HG03460 (cell line): ENCODE results near the gene C14orf39.

Experiments used
- ATAC-seq: cut with Tn5 transposase; IDR thresholded peaks from one replicate; pipeline ENCODE4 v1.9.1; 2021; ENCODE audit not compliant: unreplicated experiment

The C14orf39 gene

DNA sequence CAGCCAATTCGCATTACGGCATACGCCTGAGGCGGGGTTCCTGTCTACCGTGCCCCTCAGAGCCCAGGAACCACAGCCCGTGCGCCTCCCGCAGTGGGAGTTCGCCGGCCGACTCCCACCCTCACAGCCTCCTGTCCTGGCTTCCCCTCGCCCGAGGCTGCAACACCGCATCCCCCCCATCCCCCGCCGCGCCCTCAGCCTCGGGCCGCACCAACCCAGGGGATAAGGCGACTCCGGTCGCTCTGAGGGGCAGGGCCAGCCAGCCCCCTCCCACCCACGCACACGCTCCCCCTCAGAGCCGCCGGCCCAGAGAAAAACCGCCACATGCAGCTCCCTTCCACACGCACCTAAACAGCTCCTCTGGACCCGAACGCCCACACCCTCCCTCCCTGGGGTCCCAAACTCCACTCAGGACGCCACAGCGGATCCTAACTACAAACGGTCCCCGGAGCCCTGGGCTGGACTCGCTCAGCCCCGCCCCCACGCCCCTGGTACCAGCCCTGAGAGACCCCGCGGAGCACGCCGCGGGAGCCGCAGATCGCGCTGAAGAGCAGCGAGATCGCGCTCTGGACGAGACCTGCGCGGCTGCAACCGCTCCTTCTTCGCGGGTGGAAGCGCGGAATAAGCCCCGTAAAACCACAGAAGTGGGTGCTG is at the start of gene C14orf39:
TSS of gene C14orf39 (minus strand) at position 466 of the 654 bp plus-strand sequence. CDS start 985 bp downstream, outside the sequence.
- ATAC-seq, result no peak

DNA sequence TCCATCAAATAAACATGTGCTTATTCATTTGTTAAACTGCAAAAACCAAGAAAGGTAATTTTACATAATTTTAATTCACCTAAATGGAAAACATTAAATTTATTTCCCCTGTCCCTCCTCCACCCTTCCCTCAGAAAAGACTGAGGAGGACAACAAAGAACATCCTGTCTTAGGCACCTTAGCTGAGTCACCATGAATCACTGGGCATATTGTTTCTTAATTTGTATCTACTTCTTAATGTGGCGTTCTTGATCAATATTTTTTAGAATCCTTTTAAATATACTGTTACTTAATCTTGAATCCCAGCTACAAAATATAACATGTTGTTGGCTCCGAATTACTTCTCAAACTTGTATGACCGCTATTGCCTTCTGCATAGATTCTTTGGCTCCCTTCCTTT is 46.6 kb upstream of the C14orf39 start:
- no peak for ATAC-seq

GRCh38 chr14:60515511-60516289 is 29.8 kb upstream of the C14orf39 start:
- ATAC-seq, result no peak

GRCh38 chr14:60514741-60515491 is 29.1 kb upstream of the C14orf39 start:
- no peak for ATAC-seq

GRCh38 chr14:60514378-60514740 is 28.5 kb upstream of the C14orf39 start:
- no peak for ATAC-seq

DNA sequence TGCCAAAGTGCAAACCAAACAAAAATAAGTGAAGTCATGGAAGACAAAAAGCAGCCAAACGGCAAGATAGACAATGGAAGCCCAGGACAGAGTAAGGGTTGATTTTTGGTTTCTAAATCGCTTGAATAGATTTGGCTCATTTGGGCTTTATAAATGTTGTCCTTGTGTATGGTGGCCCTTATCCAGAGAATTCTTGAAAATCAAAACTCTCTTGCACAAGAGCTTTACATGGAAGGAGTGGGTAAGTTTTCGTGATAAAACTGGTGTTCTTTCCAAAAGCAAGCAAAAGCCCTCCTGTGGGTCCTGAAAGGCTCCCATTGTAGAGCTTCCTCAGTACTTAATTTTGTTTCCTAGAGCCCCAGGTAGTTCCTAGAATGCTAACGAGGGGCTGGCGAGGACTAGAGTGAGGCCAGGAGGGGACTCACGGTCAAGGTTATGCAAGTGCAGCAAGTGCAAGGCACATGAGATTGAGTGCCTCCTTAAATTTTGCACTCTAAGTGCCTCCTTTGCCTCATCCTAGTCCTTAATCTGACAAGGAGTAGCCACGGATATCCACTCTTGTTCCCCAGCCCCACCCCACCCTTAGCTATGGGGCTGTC is 27.2 kb upstream of the C14orf39 start:
- no peak for ATAC-seq

DNA sequence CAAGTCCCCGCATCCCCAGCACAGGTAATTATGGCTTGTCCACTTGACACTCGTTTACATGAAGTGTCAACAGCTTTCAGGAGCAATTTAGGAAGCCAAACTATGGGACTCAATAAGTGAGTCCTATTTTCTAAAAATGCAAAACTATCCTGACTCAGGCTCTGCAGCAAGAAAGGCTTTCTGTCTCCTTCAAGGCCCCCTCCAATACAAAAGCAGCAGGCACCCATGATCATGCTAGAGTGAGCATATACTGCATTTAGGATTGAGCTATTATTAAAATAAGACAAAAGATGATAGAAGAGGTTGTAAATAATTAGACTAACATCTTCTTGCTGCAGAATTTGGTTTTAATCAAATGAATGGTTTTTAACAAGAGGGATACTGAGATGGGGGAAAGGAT is 26.3 kb upstream of the C14orf39 start:
- ATAC-seq, result no peak

GRCh38 chr14:60510951-60511599 is 25.2 kb upstream of the C14orf39 start:
- no peak for ATAC-seq

DNA sequence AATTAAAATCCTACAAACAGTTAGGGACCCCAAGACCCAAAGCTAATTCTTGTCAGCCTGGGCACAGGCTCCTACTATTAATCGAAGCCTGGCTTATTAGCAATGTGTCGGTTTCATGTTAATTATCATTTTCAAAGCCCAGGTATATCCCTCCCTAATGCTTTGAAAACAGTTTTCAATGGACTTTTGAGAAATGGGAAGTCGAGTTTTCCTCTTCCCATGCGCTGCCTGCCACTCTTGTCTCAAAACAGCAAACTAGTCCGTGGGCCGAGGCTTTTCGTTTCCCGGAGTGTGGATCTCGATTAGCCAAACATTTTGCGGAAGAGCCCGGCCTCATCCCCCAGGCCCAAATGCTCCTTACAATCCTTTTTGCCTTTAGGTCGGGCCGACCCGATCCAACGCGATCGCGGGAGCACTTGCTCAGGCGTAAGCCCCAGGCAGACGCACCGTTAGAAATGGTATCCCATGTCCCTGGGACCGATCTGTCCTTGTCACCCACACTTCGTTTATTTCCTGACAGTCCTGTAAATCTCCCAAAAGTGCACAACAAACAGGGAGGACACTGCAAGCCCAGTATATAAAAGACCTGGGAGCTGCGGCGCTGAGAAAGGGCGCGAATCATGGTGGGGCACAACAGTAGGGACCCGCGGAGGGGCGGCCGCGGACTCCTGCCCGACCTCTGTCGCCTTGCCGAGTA is 24.5 kb upstream of the C14orf39 start:
- no peak for ATAC-seq

DNA sequence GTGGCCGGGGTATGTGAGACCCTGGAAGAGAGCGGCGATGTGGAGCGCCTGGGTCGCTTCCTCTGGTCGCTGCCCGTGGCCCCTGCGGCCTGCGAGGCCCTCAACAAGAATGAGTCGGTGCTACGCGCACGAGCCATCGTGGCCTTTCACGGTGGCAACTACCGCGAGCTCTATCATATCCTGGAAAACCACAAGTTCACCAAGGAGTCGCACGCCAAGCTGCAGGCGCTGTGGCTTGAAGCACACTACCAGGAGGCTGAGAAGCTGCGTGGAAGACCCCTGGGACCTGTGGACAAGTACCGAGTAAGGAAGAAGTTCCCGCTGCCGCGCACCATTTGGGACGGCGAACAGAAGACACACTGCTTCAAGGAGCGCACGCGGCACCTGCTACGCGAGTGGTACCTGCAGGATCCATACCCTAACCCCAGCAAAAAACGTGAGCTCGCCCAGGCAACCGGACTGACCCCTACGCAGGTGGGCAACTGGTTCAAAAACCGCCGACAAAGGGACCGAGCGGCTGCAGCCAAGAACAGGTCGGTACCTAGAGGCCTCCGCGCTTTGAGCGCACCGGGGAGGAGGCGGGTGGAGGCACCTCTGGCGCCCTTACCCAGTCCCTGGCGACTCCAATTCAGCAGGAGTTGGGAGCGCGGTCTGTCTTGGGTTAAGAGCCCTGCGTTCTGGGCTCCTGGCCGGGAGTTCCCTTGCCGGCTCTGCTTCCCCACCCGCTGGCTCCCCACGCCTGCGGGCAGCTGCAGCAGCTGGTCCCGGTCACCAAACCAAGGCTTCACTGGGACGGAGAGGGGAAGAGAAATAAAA is 23.8 kb upstream of the C14orf39 start:
- ATAC-seq, result no peak

DNA sequence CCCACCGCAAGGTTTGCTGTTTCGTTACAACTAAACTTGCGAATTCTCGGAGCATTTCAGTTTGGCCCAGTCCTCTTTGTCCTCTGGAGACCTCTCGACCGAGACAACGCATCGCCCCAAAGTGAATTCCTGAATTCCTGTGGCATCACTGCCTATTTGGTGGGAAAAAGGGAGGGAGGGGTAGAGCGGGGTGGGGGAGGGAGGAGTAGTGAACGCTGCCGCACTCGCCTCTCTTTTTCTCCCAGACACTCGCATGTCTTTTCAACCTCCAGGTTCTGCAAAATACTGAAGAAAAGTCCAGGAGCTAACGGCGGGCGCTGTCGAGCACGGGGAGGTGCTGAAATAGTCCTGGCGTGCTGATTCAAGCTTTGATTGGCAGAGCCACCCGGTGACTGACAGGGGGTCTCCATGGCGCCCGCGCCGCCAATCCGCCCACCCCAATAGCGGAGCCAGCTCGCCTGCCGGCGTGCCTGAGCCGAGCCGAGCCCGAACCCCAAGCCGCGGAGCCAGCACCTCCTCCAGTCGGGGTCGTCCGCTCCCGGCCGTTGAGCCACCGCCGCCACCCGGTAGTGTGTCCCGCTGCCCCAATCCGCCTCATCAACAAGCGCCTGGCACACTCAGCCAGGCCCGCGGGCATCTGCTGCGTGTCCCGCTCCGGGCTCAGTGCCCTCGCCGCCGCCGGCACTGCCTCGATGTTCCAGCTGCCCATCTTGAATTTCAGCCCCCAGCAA is 23.0 kb upstream of the C14orf39 start, which contains the start of gene SIX6:
TSS of gene SIX6 (plus strand) at position 440 of the 731 bp plus-strand sequence. CDS start at position 693, 253 bp downstream.
- no peak for ATAC-seq

GRCh38 chr14:60508363-60508706 is 22.5 kb upstream of the C14orf39 start:
- no peak for ATAC-seq

GRCh38 chr14:60506985-60507829 is 21.3 kb upstream of the C14orf39 start:
- ATAC-seq, result no peak

DNA sequence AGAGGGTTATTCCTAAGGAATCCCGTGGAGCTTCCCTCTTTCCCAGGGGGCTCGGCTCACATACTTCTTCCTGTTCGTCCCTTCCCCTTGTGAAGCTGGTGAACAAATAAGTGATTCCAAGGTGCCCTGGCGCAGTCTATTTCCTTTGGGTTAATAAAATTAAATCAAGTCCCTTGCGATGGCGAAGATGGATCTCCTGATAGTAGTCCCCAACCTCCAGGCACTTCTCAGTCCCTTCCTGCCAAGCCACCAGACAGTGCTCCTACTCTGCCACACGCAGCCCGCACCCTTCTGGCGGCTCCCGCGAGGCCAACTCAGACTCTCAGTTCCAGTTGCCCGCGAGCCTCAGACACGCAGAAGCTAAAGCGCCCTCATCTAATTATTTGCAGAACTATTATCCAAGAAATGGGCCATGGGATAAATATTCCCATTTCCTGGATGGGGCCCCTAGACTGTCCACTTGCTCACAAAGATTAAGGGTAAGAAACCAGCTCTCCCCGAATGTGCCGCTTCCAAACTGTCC is 20.7 kb upstream of the C14orf39 start:
- ATAC-seq, result no peak

GRCh38 chr14:60506010-60506409 is 20.1 kb upstream of the C14orf39 start:
- no peak for ATAC-seq

DNA sequence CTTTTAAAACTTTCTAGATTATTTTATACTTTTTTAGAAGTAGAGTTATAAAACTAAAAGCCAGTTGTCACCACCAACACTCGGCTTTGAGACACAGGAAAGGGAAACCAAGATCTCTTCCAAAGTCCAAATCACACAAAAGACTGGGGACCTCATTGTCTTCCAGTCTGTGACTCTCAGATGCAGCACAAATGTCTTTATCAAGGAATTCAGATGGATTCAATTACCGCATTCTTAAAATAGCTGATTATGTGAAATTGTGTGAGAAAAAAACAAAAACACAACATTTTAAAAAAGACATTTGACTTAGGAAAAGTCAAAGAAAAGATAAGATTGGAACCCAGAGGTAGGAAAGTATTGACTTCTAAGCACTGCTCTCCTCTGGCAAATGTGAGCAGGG is 19.6 kb upstream of the C14orf39 start:
- ATAC-seq, result no peak

- no peak for ATAC-seq
Measured at GRCh38 chr14:60502541-60502940, 16.7 kb upstream of the C14orf39 start.

- ATAC-seq, result no peak
Measured at GRCh38 chr14:60495946-60496345, 10.1 kb upstream of the C14orf39 start.
